Heart left ventricle (tissue), 13 donors: ENCODE results near the gene CRYM.

Experiments
- CTCF ChIP-seq, 12 donors: fragments of 200-600 bp; sonication (generic) in 4 of 12; IDR thresholded peaks; one replicate each; pipeline versions ENCODE4 v1.5.0 to v1.8.0; 2018 to 2022; ENCODE audit warnings: antibody characterized with exemption in 12 of 12, mild to moderate bottlenecking in 5 of 12
- POLR2A ChIP-seq, 2 donors: fragments of 450-650 bp; IDR thresholded peaks; one replicate each; pipeline ENCODE4 v1.6.1; 2017; ENCODE audit warnings: antibody characterized with exemption in 2 of 2, mild to moderate bottlenecking in 2 of 2, moderate library complexity in 2 of 2
- donor health status: ischemic (EF 13 %, LVEDD 7.1; RV severe dilation, severe dysfunction).
- donor health status: DM: no; HTN: yes; CAD: no.
- donor health status: DM: no; HTN: no; CAD: no.
- donor health status: ischemic (EF 25% LVEDD 6.9; RV normal size, moderate dysfunction).
- donor health status: ischemic (EF 25% LVEDD 5.7; RV mildly dilated, moderate dysfunction).
- donor health status: ischemic (EF 35%, LVEDD 5.7; RV mildly dilated, moderate dysfunction).
- donor health status: nonischemic (EF 11% LVEDD 7.7; RV severe dilation, severe dysfunction).
- donor health status: DM: yes; HTN: yes; CAD: no.
- donor health status: PGD.
- donor health status: ischemic (EF 29% LVEDD 5.4; RV normal size, mild dysfunction).
- donor health status: nonischemic (EF 23%, LVEDD 6.1; RV moderate dilation, normal function).

GRCh38 chr16:21274172-21274726 lies 3.8 kb downstream of the CRYM start:
- TF ChIP-seq POLR2A (IDR thresholded peaks at IDR 0.05) (no peak), CTCF (IDR thresholded peaks at IDR 0.05) (no peak)
